Colonic mucosa (tissue), 4 donors: ENCODE data around the gene MAPK10. TPM values are rescaled to one million over a fixed set of nuclear protein-coding genes. Genes with fewer than 3 reads are reported as not detected.

Experiments
- DNase-seq: peaks from one replicate; pipeline ENCODE4 v3.0.0-alpha.2; 2020
- H3K27ac ChIP-seq: fragments of 200-600 bp; one replicate; pipeline ENCODE4 v1.8.0; 2021
- H3K27me3 ChIP-seq: fragments of 200-600 bp; one replicate; pipeline ENCODE4 v1.8.0; 2021
- H3K36me3 ChIP-seq: fragments of 200-600 bp; one replicate; pipeline ENCODE4 v1.8.0; 2021
- H3K4me1 ChIP-seq: fragments of 200-600 bp; one replicate; pipeline ENCODE4 v1.8.0; 2021; ENCODE audit warnings: mild to moderate bottlenecking
- H3K4me3 ChIP-seq: fragments of 200-600 bp; one replicate; pipeline ENCODE4 v1.8.0; 2021
- H3K9ac ChIP-seq, 2 donors: one replicate each; pipeline ENCODE4 v1.7.0; 2013; ENCODE audit warnings: control low read depth in 2 of 2, low read depth in 2 of 2, low read length in 2 of 2
- H3K9me3 ChIP-seq: fragments of 200-600 bp; one replicate; pipeline ENCODE4 v1.8.0; 2021
- intact Hi-C: fragments of 100-400 bp; cut with DNase I; formaldehyde crosslinking; loops from one replicate; pipeline ENCODE4 v1.14.1; 2022
- total RNA-seq, 2 donors: library from RNA; stranded (reverse); fragmentation: NEBNext Ultra II Directional in 1 of 2; extraction: Animal tissue kit (Norgen Biotek cat#: 25700) in 1 of 2; gene quantifications; one replicate each; pipeline ENCODE4 v1.2.1, GENCODE V29; 2021
- TF ChIP-seq, protein P1 (sequence below): fragments of 200-600 bp; IDR thresholded peaks from one replicate; pipeline ENCODE4 v1.8.0; 2022; ENCODE audit warnings: antibody characterized with exemption, mild to moderate bottlenecking
- donor health status: healthy.
- donor health status: DM: no; HTN: no; CAD: no.
- donor health status: DM: no; HTN: no; CAD: no.

Gene MAPK10
- total RNA-seq, 2 donors from 2014 or later: 2.6 to 4.4 TPM

DNA sequence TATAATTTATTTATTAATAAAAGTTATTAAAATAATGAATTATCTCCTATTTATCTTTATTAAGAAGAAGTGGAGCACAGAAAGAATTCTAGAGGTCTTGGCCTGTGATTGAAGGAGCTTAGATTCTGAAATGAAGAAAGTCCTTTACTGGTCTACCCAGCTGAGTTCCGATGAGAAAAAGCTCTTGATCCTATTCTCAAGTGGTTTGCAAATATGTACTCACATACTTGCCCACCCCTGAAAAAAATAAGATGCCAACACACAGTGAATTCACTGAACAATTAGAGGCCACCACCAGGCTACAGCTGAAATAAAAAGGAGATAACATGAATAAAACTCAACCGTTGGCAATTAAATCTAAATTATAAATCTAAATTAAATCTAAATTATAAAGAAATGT, 253.4 kb downstream of the MAPK10 start:
- Histone ChIP-seq H3K4me3 (no peak overlapping the region), H3K9ac (no peak overlapping the region), H3K9me3 (no peaks in the 10 kb centered on the region), H3K27ac (no peak overlapping the region), H3K36me3 (no peaks in the 10 kb centered on the region), H3K27me3 (no peaks in the 10 kb centered on the region), H3K4me1 (no peaks in the 10 kb centered on the region)
- DNase-seq: no peak
- TF ChIP-seq, protein P1, sequence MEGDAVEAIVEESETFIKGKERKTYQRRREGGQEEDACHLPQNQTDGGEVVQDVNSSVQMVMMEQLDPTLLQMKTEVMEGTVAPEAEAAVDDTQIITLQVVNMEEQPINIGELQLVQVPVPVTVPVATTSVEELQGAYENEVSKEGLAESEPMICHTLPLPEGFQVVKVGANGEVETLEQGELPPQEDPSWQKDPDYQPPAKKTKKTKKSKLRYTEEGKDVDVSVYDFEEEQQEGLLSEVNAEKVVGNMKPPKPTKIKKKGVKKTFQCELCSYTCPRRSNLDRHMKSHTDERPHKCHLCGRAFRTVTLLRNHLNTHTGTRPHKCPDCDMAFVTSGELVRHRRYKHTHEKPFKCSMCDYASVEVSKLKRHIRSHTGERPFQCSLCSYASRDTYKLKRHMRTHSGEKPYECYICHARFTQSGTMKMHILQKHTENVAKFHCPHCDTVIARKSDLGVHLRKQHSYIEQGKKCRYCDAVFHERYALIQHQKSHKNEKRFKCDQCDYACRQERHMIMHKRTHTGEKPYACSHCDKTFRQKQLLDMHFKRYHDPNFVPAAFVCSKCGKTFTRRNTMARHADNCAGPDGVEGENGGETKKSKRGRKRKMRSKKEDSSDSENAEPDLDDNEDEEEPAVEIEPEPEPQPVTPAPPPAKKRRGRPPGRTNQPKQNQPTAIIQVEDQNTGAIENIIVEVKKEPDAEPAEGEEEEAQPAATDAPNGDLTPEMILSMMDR: no peak
- intact Hi-C loops: no loop called here

DNA sequence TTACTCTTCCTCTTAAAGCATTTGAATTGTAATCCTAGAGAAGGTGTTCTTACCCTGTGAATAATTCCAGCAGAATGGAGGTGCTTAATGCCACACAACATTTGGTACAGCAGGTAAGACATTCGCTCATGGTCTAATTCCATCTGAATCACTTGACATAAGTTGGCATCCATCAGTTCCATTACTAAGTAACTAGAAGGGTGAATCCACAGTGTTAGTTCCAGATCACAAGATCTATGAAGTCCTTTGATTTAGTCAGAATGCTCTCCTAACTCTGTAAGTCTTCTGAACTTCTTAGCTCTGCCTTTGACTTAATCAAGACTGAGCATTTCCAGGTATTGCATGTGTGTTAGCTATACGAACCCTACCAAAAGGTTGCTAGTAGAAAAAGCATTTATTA, 258.0 kb downstream of the MAPK10 start:
- Histone ChIP-seq H3K27ac (no peak overlapping the region), H3K9ac (no peak overlapping the region), H3K36me3 (no peaks in the 10 kb centered on the region), H3K4me1 (no peaks in the 10 kb centered on the region), H3K27me3 (no peaks in the 10 kb centered on the region), H3K9me3 (no peaks in the 10 kb centered on the region), H3K4me3 (no peak overlapping the region)
- TF ChIP-seq, protein P1: no peak
- DNase-seq: no peak
- intact Hi-C loops: no loop called here

DNA sequence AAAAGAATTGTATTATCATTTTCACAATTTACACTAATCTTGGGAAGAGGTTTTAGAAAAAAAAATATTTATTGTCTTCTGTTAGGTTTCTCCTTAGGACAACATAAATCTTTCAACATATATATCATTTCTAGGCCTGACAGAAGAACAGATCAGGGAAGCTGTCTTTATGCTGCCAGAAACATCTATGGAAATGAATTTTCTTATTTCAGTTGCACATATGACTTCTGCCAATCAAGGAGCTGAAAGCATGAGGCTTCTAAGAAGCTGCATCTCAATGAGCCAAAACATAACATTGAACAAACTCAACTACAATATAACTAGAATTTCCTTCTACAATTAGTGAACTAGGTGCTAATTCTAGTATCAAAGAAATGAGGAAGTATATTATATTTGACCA, 258.4 kb downstream of the MAPK10 start:
- no peak overlapping the region for H3K27ac ChIP-seq
- TF ChIP-seq, protein P1: no peak
- no peaks in the 10 kb centered on the region for H3K27me3 ChIP-seq
- H3K4me3 ChIP-seq: no peak overlapping the region
- no peaks in the 10 kb centered on the region for H3K36me3 ChIP-seq
- H3K9me3 ChIP-seq: no peaks in the 10 kb centered on the region
- intact Hi-C loops: no loop called here
- no peak overlapping the region for H3K9ac ChIP-seq
- DNase-seq: no peak
- H3K4me1 ChIP-seq: no peaks in the 10 kb centered on the region

DNA sequence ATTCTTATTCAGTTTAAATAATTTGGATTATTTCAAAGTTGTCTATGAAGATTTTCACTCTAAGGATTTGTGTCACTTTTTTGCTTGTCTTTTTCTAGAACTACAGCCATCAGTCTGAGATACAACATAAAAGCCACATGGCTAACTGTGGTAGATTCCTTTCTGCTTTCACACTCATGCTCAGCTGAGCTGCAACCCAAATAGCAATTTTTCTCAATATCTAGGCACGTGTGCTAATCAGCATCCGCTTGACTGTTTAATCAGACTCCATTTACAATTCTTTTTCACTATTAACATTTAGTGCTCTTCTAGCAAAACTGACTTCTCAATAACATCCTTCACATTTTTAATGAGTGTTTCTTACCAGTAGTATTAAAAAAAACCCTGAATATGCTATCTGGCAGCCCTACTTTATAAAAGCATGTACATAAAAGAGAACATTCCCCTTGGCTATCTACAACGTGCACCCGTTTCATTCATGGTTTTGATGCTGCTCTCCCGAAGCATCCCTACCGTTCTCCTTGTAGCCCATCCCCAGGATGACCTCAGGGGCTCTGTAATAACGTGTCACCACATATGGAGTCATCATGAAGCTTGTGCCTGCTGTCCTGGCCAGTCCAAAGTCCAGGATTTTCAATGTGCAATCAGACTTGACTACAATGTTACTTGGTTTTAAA, 259.2 kb downstream of the MAPK10 start:
- Histone ChIP-seq H3K9ac (no peak overlapping the region), H3K27ac (no peak overlapping the region), H3K27me3 (no peaks in the 10 kb centered on the region), H3K4me1 (no peaks in the 10 kb centered on the region), H3K36me3 (no peaks in the 10 kb centered on the region), H3K4me3 (no peak overlapping the region), H3K9me3 (no peaks in the 10 kb centered on the region)
- TF ChIP-seq, protein P1: no peak
- no peak for DNase-seq
- intact Hi-C loops: no loop called here

DNA sequence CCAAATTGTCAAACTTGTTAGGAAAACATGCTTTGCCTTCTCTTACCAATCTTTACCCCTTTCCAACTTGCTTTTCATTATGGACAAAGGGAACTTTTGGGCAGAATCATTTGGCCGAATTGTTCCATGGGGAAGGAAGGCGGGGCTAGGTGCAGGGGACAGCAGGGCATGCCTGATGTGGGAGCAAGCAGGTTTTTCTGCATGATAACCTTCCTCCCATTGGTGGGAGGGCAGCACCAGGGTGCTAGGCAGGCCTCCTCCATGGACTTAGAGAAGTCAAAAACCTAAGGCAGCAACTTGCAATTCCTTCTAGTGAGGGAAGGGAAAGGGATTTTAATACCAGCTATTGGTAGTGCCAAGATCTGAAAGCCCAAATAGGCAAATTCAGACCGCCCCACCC, 260.5 kb downstream of the MAPK10 start:
- Histone ChIP-seq H3K27ac (no peak overlapping the region), H3K9me3 (no peaks in the 10 kb centered on the region), H3K4me1 (no peaks in the 10 kb centered on the region), H3K27me3 (no peaks in the 10 kb centered on the region), H3K4me3 (no peak overlapping the region), H3K9ac (no peak overlapping the region), H3K36me3 (no peaks in the 10 kb centered on the region)
- TF ChIP-seq, protein P1: no peak
- intact Hi-C loops: no loop called here
- DNase-seq: no peak
